H9 (cell line): ENCODE data around the gene IQCN. TPM values are rescaled to one million over a fixed set of nuclear protein-coding genes. Genes with fewer than 3 reads are reported as not detected.

ENCODE experiments used
- DNase-seq: peaks from one replicate; pipeline ENCODE4 v3.0.0-alpha.2; 2017
- H2AFZ ChIP-seq: one replicate; pipeline ENCODE4 v1.6.1; 2013; ENCODE audit warnings: mild to moderate bottlenecking, low read length, control low read depth, moderate library complexity
- H2AK5ac ChIP-seq: 2 replicates; pipeline ENCODE4 v1.6.1; 2013; ENCODE audit warnings: low read length, control low read depth, mixed read lengths; ENCODE audit not compliant: insufficient read length
- H2BK120ac ChIP-seq: one replicate; pipeline ENCODE4 v1.6.1; 2013; ENCODE audit warnings: low read depth, mild to moderate bottlenecking, low read length, control low read depth, inconsistent platforms; ENCODE audit not compliant: poor library complexity, severe bottlenecking
- H2BK12ac ChIP-seq: 2 replicates; pipeline ENCODE4 v1.6.1; 2013; ENCODE audit warnings: low read length, control low read depth, mixed read lengths, low read depth; ENCODE audit not compliant: insufficient read length
- H2BK15ac ChIP-seq: 2 replicates; pipeline ENCODE4 v1.6.1; 2013; ENCODE audit warnings: low read depth, low read length, control low read depth
- H2BK20ac ChIP-seq: one replicate; pipeline ENCODE4 v1.6.1; 2013; ENCODE audit warnings: low read depth, mild to moderate bottlenecking, low read length, control low read depth, inconsistent platforms; ENCODE audit not compliant: poor library complexity, severe bottlenecking
- H2BK5ac ChIP-seq: 2 replicates; pipeline ENCODE4 v1.6.1; 2013; ENCODE audit warnings: low read length, control low read depth, mixed read lengths; ENCODE audit not compliant: insufficient read length
- H3K14ac ChIP-seq: 2 replicates; pipeline ENCODE4 v1.6.1; 2013; ENCODE audit warnings: low read length, control low read depth; ENCODE audit not compliant: insufficient read depth
- H3K18ac ChIP-seq: 2 replicates; pipeline ENCODE4 v1.6.1; 2013; ENCODE audit warnings: low read depth, mild to moderate bottlenecking, mixed read lengths, low read length, control low read depth; ENCODE audit not compliant: insufficient read length
- H3K23ac ChIP-seq: 2 replicates; pipeline ENCODE4 v1.6.1; 2013; ENCODE audit warnings: low read length, control low read depth, mixed read lengths, low read depth; ENCODE audit not compliant: insufficient read length
- H3K23me2 ChIP-seq: 2 replicates; pipeline ENCODE4 v1.6.1; 2013; ENCODE audit warnings: low read depth, mild to moderate bottlenecking, mixed read lengths, low read length, control low read depth; ENCODE audit not compliant: insufficient read length, poor library complexity, severe bottlenecking
- H3K27ac ChIP-seq: 2 replicates; pipeline ENCODE4 v1.5.1; 2013; ENCODE audit warnings: low read length, control low read depth, mixed read lengths, low read depth; ENCODE audit not compliant: insufficient read length
- H3K27me3 ChIP-seq: 2 replicates; pipeline ENCODE4 v1.6.1; 2013; ENCODE audit warnings: low read length, control low read depth, inconsistent platforms; ENCODE audit not compliant: insufficient read depth
- H3K4ac ChIP-seq: 2 replicates; pipeline ENCODE4 v1.6.1; 2013; ENCODE audit warnings: low read depth, mild to moderate bottlenecking, control low read depth, inconsistent platforms, low read length, moderate library complexity
- H3K4me1 ChIP-seq: 2 replicates; pipeline ENCODE4 v1.6.1; 2013; ENCODE audit warnings: low read length, control low read depth, inconsistent platforms; ENCODE audit not compliant: insufficient read depth
- H3K4me2 ChIP-seq: 2 replicates; pipeline ENCODE4 v1.6.1; 2013; ENCODE audit warnings: low read length, control low read depth, mixed read lengths; ENCODE audit not compliant: insufficient read length, insufficient read depth
- H3K56ac ChIP-seq: 2 replicates; pipeline ENCODE4 v1.6.1; 2013; ENCODE audit warnings: low read depth, mild to moderate bottlenecking, mixed read lengths, low read length, control low read depth; ENCODE audit not compliant: insufficient read length
- H3K79me1 ChIP-seq: 2 replicates; pipeline ENCODE4 v1.6.1; 2013; ENCODE audit warnings: low read depth, mild to moderate bottlenecking, moderate library complexity, low read length, control low read depth, inconsistent platforms; ENCODE audit not compliant: insufficient read depth, poor library complexity, severe bottlenecking
- H3K79me2 ChIP-seq: 2 replicates; pipeline ENCODE4 v1.6.1; 2013; ENCODE audit warnings: low read length, control low read depth, inconsistent platforms; ENCODE audit not compliant: insufficient read depth
- H3K9ac ChIP-seq: 2 replicates; pipeline ENCODE4 v1.6.1; 2013; ENCODE audit warnings: low read length, control low read depth, mixed read lengths; ENCODE audit not compliant: insufficient read length; ENCODE audit errors: extremely low read depth
- H3K9me3 ChIP-seq: one replicate; pipeline ENCODE4 v1.6.1; 2013; ENCODE audit warnings: low read depth, low read length, inconsistent platforms; ENCODE audit not compliant: control insufficient read depth
- H3T11ph ChIP-seq: one replicate; pipeline ENCODE4 v1.6.1; 2013; ENCODE audit warnings: mild to moderate bottlenecking, low read length, control low read depth, inconsistent platforms
- H4K20me1 ChIP-seq: one replicate; pipeline ENCODE4 v1.6.1; 2013; ENCODE audit not compliant: control insufficient read depth, insufficient read length, insufficient read depth
- H4K5ac ChIP-seq: 2 replicates; pipeline ENCODE4 v1.6.1; 2013; ENCODE audit warnings: low read depth, mild to moderate bottlenecking, mixed read lengths, low read length, control low read depth; ENCODE audit not compliant: insufficient read length
- H4K8ac ChIP-seq: replicated peaks from 2 replicates; pipeline ENCODE4 v1.6.1; 2013; ENCODE audit warnings: low read length, control low read depth, mixed read lengths, low read depth; ENCODE audit not compliant: insufficient read length
- H4K91ac ChIP-seq: 2 replicates; pipeline ENCODE4 v1.6.1; 2013; ENCODE audit warnings: low read depth, mild to moderate bottlenecking, moderate library complexity, mixed read lengths, low read length, control low read depth; ENCODE audit not compliant: insufficient read length
- H3K27ac Mint-ChIP-seq, 3 experiments: 2 replicates in 2 of 3; 3 replicates in 1 of 3; pipeline ENCODE4 v1.8.0; 2020 to 2021; ENCODE audit warnings: mixed read lengths in 3 of 3, mild to moderate bottlenecking in 1 of 3, moderate library complexity in 1 of 3
- H3K27me3 Mint-ChIP-seq: 2 replicates; pipeline ENCODE4 v1.8.0; 2021; ENCODE audit warnings: low read depth, mild to moderate bottlenecking, moderate library complexity, mixed read lengths
- H3K36me3 Mint-ChIP-seq, 3 experiments: 2 replicates in 2 of 3; 3 replicates in 1 of 3; pipeline ENCODE4 v1.8.0; 2020 to 2021; ENCODE audit warnings: low read depth in 3 of 3, mixed read lengths in 3 of 3; ENCODE audit not compliant: insufficient read depth in 1 of 3
- H3K4me1 Mint-ChIP-seq, 2 experiments: 2 replicates each; pipeline ENCODE4 v1.8.0; 2020; ENCODE audit warnings: mixed read lengths in 2 of 2
- H3K4me3 Mint-ChIP-seq, 2 experiments: 2 replicates in 1 of 2; 3 replicates in 1 of 2; pipeline ENCODE4 v1.8.0; 2020 to 2021; ENCODE audit warnings: mild to moderate bottlenecking in 2 of 2, mixed read lengths in 2 of 2, moderate library complexity in 1 of 2
- H3K9me3 Mint-ChIP-seq, 2 experiments: 2 replicates in 1 of 2; 3 replicates in 1 of 2; pipeline ENCODE4 v1.8.0; 2020; ENCODE audit warnings: mild to moderate bottlenecking in 2 of 2, mixed read lengths in 2 of 2, moderate library complexity in 1 of 2
- CTCF ChIP-seq: fragments of 200-600 bp; sonication (generic); conservative IDR thresholded peaks from 3 replicates; pipeline ENCODE4 v1.8.0; 2021; ENCODE audit warnings: antibody characterized with exemption, mild to moderate bottlenecking
- WGBS: extraction: QIAGEN DNeasy Blood & Tissue Kit; methylation state at CpG from one replicate; pipeline ENCODE4 v1.1.7; 2013; ENCODE audit warnings: missing lambda C conversion rate, low lambda C conversion rate, mixed read lengths; ENCODE audit not compliant: insufficient read length; ENCODE audit errors: extremely low coverage; 5-methylcytosine and 5-hydroxymethylcytosine counted together
- total RNA-seq: library from RNA; stranded (reverse); gene quantifications from 2 replicates; pipeline ENCODE4 v1.2.1, GENCODE V29; 2021

Gene IQCN
- total RNA-seq, 1 experiment from 2014 or later = 0.39 TPM

GRCh38 chr19:18310966-18311365 lies 36.7 kb upstream of the IQCN start:
- DNase-seq = no peak
- Mint-ChIP-seq H3K9me3 (no peaks in the 10 kb centered on the region), H3K27me3 (no peaks in the 10 kb centered on the region), H3K4me3 (no peak overlapping the region), H3K27ac (0 out of 7 replicates have a peak overlapping the region, but pooled peaks of 1 of the 3 experiments have one; percentile 51), H3K36me3 (peaks cover 30 to 83% (median 74%) of the 10 kb centered on the region in 3 experiments), H3K4me1 (peaks cover 5 to 12% of the 10 kb centered on the region in 2 experiments; a peak in 3 of 4 replicates)
- Histone ChIP-seq H3K23ac (no peak overlapping the region), H3K23me2 (no peaks in the 10 kb centered on the region), H2AFZ (no peak overlapping the region), H2BK12ac (no peak overlapping the region), H3K27me3 (no peaks in the 10 kb centered on the region), H2BK120ac (no peak overlapping the region), H4K5ac (no peak overlapping the region), H3K4me2 (no peak overlapping the region), H4K8ac (no peak overlapping the region), H3K27ac (no peak overlapping the region), H3K79me1 (no peaks in the 10 kb centered on the region), H3K4me1 (no peaks in the 10 kb centered on the region), H2AK5ac (no peak overlapping the region), H2BK20ac (no peak overlapping the region), H3T11ph (no peak overlapping the region), H3K4ac (no peak overlapping the region), H2BK5ac (no peak overlapping the region), H3K18ac (no peak overlapping the region), H3K9me3 (no peaks in the 10 kb centered on the region), H4K20me1 (no peaks in the 10 kb centered on the region), H3K56ac (no peak overlapping the region), H3K14ac (no peak overlapping the region), H4K91ac (no peak overlapping the region), H2BK15ac (no peak overlapping the region), H3K9ac (no peak overlapping the region), H3K79me2 (no peaks in the 10 kb centered on the region)
- no peak for TF ChIP-seq CTCF
- WGBS = no CpG with 5 or more reads among the region's 13 CpGs
